HFF-Myc (cell line): Measurements from ENCODE around the gene TEAD1.

ENCODE experiments used
- DNase-seq: peaks from one replicate; pipeline ENCODE4 v3.0.0-alpha.2; 2011; ENCODE audit warnings: low read depth; ENCODE audit errors: extremely low read depth
- H3K4me3 ChIP-seq: replicated peaks from 2 replicates; pipeline ENCODE4 v1.5.1; 2011; ENCODE audit warnings: low read depth, mild to moderate bottlenecking, control low read depth, low read length
- TF ChIP-seq, protein P1 (sequence below): IDR thresholded peaks from 2 replicates; pipeline ENCODE4 v1.5.1; 2012; ENCODE audit warnings: mild to moderate bottlenecking, low read depth, low read length, control low read depth; ENCODE audit errors: missing control alignments

TEAD1 gene

DNA sequence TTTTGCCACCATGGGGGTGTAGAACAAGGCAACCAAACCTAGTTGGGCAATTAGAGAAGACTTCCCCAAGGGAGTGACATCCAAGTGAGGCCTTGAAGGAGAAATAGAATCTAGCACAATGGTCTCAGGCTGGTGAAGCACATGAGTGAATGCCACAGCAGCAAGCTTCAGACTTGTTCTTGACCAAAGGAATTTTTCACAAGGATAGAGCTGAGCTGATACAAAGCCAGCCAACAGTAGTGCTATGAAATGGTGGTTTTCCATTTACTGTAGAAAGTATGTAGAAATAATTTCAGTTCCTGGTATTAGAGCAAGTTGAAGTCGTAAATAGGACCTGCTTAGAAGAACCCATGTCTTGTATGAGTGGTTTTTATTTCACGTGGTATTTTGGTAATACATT is 186.6 kb downstream of the TEAD1 start:
- TF ChIP-seq, protein P1, sequence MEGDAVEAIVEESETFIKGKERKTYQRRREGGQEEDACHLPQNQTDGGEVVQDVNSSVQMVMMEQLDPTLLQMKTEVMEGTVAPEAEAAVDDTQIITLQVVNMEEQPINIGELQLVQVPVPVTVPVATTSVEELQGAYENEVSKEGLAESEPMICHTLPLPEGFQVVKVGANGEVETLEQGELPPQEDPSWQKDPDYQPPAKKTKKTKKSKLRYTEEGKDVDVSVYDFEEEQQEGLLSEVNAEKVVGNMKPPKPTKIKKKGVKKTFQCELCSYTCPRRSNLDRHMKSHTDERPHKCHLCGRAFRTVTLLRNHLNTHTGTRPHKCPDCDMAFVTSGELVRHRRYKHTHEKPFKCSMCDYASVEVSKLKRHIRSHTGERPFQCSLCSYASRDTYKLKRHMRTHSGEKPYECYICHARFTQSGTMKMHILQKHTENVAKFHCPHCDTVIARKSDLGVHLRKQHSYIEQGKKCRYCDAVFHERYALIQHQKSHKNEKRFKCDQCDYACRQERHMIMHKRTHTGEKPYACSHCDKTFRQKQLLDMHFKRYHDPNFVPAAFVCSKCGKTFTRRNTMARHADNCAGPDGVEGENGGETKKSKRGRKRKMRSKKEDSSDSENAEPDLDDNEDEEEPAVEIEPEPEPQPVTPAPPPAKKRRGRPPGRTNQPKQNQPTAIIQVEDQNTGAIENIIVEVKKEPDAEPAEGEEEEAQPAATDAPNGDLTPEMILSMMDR: no peak

DNA sequence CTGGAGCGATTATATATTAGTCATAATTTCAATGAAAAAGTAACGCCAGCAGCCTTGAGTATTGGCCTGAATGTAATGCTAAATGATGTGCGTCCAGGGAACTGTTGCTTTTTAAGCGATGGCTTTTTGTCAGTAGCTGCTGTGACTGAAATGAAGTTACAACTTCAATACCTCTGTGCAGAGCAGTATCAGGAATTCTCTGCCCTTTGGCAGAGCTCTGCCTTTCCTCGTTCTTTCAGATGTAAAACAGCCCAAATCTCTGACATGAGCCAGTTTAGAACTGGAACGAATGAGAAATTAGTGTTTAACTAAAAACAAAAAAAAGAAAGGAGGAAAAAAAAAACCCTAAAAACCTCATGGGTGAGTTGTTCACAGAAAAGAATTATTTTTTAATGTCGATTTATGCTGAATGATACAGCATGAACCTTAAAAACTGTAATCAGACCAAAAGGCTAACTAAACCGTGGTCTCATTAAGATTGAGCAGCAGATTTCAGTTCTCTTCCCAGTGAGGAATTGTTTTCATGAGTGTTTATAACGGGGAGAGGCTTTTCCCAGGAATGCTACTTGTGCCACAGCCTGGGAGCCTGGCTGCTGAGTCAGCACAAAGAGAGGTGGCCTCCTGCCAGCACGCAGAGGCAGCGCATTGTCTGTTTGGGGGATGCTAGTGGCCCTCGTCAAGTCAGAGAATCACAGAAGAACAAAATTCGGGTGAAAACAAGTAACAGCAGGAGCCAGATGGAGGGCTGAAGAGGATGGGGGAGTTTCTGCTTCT is 188.7 kb downstream of the TEAD1 start:
- H3K4me3 ChIP-seq: no peak overlapping the region
- DNase-seq: peak; percentile 58
- TF ChIP-seq, protein P1: no peak

More for the DNA sequence above, 186.6 kb downstream of the TEAD1 start:
- no peak for DNase-seq
- no peak overlapping the region for H3K4me3 ChIP-seq

DNA sequence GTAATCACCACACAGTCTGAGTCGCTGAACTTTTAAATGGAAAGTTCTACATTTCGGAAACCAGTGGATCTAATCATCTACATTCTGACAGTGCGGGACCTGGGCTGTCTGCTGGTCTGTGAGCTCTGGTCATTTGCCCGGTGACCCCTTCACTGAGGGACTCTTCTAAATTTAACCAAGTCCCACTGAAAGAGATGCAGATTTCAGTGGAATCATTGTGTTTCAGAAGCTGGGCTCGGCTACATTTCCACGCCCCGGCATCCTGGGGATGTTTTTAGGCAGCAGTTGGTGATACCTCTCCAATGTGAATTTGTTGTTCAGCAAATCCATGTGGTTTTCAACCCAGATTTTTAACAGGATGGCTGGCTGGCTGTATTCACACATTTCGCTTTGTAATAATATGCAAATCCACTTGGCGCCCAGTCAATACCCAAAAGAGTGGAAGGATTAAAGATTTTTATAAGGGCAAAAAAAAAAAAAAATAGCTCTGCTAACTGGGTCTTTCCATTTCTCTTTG is 189.4 kb downstream of the TEAD1 start:
- no peak for DNase-seq
- no peak overlapping the region for H3K4me3 ChIP-seq
- TF ChIP-seq, protein P1: no peak

DNA sequence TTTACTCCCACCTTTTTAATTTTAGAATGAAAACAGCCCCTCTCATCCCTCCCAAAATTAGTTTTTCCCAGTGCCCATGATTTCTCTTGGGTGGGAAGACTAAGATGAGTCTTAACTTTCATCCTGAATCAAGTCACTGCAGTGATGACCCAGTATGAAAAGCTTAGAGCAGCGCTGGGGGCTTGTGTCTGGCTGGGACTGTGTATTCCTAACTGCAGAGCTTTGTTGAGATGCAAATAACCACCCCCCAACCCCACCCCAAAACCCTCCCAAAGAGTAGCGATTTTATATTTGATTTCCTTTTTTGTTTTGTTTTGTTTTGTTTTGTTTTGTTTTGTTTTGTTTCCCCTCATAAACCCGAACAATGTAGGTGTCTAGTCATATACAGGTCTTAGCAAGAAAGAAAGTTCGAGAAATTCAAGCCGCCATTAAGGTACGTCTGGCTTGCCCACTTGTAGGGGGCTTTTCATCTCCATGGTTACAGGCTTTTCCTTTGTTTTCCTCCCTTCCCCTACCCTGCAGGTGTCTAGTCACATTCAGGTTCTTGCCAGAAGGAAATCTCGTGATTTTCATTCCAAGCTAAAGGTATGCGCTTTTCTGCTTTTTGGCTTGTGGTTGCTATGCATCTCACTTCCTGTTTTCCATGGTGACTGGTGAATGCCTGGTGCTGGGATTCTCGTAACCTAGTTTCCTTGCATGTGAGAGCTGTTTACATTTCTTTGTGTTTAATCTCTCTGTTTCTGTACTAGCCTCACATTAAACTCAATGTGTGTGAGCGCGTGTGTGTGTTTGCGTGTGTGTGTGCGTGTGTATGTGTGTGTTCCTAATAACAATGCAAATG is 190.3 kb downstream of the TEAD1 start:
- DNase-seq: peak; percentile 61
- H3K4me3 ChIP-seq: no peak overlapping the region
- TF ChIP-seq, protein P1: no peak

DNA sequence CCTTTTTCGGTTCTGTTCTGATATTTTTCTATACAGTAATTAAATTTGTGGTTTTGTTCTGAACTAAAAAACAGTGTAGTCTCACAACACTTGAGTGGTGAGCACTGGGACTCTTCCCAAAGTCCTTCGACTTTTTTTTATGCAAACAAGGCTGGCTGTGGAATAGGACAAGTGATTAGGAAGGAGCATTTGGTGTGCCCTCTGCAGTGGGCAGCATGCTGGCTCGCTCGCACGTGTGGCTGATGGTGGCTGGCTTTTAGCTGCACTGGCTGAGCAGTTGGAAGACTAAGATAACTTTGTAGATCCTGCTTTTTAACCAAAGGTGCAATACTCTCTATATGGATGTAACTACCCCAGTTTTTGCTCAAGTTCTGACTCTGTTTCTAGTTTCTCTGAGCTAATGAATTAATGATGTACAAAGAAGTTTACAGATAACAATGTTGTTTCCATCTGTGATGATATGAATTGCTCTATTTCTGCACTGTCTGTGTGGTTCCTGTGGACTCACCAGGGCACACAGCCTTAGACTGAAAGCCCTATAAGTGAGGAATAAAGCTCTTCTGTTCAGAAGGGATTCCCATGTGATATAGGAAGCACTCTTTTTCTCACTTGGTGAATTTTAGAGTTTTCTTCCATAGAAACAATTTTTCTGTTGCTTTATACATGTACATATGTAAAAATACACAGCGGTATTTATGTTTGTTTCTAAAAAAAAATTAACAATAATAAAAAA is 191.8 kb downstream of the TEAD1 start:
- TF ChIP-seq, protein P1: no peak
- no peak for DNase-seq
- no peak overlapping the region for H3K4me3 ChIP-seq

DNA sequence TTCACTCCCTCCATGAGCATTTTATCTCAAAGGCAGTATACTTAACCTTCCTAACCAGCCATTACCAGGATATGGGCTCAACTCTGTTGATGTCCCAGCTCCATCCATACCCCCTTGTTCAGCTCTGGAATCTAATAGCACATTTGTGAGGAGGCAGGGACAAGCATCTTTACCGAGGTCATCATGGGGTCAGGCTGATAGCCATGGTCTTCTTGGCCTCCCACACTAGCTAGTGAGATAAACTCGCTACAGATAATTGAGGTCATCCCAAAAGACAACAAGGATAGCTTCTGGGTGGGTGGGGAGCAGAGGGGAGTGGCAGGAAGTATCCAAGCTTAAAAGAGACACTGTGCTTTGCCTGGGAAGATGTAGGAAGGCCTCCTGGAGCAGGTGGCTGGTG is 193.3 kb downstream of the TEAD1 start:
- TF ChIP-seq, protein P1: no peak
- no peak overlapping the region for H3K4me3 ChIP-seq
- no peak for DNase-seq
